Spleen (tissue), 7 donors: ENCODE data around the gene PPP6R3.

Experiments
- CTCF ChIP-seq, 11 experiments: fragments of 200-600 bp in 7 of 11; fragments of 450-650 bp in 4 of 11; sonication (generic) in 4 of 11; IDR thresholded peaks in 8 of 11; conservative IDR thresholded peaks in 3 of 11; 1 replicate in 7 of 11; 2 replicates in 4 of 11; pipeline versions ENCODE4 v1.4.0 to v1.8.0; 2016 to 2021; ENCODE audit warnings: antibody characterized with exemption in 11 of 11, inconsistent platforms in 4 of 11, mild to moderate bottlenecking in 1 of 11
- POLR2A ChIP-seq, 3 donors: fragments of 450-650 bp; IDR thresholded peaks; one replicate each; pipeline ENCODE4 v1.5.1; 2017; ENCODE audit warnings: antibody characterized with exemption in 3 of 3, mild to moderate bottlenecking in 1 of 3
- donor health status: DM: no; HTN: no; CAD: no; lungs with moderate emphysema.
- donor health status: DM: no; HTN: no; CAD: no.
- donor health status: DM: no; HTN: no; CAD: no.

DNA sequence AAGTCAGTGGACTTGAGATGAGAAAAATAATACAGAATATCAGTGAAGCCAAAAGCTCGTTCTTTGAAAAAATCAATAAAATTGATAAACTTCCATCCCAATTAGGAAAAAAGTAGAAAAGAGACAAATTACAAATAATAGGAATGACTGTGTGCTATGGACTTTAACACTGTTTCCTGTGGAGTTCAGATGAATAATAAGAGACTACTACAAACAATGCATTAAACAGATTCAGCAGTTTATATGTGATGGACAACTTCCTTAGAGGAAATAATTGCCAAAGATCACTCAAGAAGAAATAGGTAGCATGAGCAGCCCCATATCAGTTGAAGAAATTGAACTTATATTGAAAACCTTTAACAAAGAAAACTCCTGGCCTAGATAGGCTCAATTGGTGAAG, 99.7 kb downstream of the PPP6R3 start:
- TF ChIP-seq POLR2A (IDR thresholded peaks at IDR 0.05), result no peak
- TF ChIP-seq CTCF (IDR thresholded peaks at IDR 0.05 in 8 of 11, conservative IDR thresholded peaks at IDR 0.05 in 3 of 11), result no peak
